HG03342 (cell line): ENCODE measurements around the gene CREB3L2.
"Not testable (repeated sequence)": the region's sequence is repeated elsewhere in the genome, so short reads cannot be mapped to it uniquely, and the experiment has no call there.

ENCODE experiments used
- ATAC-seq: cut with Tn5 transposase; IDR thresholded peaks from one replicate; pipeline ENCODE4 v1.9.1; 2021; ENCODE audit warnings: mild to moderate bottlenecking, moderate library complexity; ENCODE audit not compliant: unreplicated experiment

Gene CREB3L2

DNA sequence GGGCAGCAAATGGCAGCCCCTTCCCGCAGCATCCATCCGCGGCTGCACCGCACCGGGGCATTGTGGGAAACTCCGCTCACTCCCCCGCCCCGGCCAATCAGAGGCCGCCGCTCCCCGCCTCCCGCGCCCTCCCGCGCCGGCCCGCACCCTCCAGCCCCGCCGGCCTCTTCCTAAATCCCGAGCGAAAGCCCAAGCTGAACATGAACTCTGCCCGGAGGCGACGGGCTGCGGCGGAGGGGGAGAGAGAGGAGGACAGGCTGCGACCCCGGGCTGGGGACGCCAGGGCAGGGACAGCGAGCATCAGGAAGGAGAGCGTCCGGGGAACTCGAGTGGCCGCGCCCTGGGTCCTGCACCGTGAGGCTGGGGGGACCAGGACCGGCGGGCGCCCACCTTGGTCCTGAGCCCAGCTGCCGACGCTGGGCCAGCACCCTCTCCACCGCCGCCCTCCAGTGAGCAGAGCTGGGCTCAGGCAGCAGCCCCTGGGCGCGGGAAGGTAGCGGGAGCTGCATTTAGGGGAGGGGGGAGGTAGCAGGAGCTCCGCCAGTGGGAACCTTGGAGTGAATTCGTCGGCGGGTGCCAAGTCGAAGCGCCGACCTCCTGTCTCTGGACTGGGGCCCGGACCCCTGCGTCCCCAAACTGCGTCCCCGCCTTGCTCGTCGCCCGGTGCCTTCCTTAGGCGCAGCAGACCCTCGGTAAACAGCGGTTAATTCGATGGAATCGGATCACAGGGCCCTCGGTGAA, 154.9 kb downstream of the CREB3L2 start, which contains the start of gene DGKI:
TSS of gene DGKI (minus strand) at position 148 of the 741 bp plus-strand sequence.
- ATAC-seq: no peak

DNA sequence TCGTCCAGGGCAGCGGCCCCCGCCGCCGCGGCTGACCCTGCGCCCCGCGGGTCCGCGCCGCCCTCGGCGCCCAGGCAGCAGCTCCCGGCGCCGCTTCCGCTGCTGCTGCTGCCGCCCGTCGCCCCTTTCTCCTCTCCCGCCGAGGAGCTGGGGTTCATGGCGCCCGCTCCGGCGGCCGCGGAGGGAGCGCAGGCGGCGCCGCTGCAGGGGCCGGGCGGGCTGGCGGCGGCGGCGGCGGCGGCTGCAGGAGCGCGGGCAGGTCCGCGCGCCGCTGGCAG, 155.4 kb downstream of the CREB3L2 start:
- no peak for ATAC-seq

DNA sequence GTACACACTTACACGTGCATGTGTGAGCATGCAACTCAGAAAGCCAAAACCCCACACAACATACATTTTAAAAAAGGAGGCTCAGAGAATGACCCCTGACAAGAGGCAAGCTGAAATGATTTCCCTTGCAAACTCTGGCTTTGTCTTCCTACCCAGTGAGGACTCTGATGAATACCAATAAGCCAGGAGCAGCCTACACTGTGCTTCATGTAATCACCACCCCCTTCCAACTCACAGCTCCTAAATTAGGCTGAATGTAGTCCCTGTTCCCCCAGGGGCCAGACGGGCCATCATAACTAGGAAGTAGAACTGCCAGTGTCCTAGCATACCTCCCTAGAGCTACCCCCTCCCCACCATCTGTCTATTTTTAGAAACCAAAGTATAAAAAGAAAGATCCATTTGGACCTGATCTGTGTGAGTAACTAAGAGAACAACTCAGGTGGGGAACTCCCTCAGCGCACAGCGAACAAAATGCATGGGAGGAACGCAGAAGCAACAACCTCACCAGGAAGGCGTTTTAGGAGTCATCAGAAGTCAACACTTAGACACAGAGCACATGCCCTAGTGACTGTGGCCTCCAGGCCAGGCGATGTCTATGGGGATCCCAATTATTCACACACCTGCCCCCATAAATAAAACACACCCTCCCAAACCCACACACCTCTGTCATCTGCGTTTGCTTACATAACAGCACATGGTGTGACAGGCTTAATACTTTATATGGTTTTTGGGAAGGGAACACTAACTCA, 157.0 kb downstream of the CREB3L2 start:
- ATAC-seq: no peak

DNA sequence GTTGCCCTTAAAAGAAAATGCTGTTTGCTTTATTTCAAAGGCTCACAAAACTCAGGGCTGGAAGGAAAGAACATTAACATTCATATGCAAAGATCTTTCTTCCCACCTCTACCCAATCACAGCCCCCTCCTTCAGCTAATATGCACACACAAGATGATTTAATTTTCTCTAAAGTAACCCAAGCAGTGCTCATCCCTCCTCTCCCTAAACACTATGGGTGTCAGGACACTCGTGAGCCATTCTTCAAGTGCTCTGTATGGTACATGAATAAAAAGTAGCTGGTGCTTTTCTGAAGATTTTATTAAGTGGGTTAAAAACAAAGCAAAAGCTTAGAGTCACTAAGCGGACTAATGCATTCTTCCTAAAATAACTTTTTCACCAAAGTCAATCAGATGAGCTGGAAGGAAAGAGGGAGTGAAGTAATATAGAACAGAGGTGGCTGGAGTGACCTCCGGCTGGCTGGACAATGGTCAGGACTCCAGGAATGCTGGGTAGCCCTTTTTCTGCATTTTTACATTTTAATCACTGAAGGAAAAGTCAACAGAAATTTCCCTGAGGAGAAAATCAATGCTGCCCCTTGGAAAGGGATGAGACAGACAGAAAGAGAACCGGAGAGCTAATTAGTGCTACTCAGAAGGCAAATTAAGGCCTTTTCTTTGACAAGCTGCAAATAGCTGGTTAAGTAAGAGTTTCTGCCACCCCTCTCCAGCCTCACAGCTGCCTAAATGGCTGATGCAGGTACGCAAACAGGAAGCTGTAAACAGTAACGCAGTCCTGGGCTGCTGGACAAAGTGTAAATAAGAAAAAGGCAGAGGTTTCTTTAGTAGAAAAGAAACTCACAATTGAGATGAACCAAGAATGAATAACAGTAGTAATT, 161.7 kb downstream of the CREB3L2 start:
- no peak for ATAC-seq

DNA sequence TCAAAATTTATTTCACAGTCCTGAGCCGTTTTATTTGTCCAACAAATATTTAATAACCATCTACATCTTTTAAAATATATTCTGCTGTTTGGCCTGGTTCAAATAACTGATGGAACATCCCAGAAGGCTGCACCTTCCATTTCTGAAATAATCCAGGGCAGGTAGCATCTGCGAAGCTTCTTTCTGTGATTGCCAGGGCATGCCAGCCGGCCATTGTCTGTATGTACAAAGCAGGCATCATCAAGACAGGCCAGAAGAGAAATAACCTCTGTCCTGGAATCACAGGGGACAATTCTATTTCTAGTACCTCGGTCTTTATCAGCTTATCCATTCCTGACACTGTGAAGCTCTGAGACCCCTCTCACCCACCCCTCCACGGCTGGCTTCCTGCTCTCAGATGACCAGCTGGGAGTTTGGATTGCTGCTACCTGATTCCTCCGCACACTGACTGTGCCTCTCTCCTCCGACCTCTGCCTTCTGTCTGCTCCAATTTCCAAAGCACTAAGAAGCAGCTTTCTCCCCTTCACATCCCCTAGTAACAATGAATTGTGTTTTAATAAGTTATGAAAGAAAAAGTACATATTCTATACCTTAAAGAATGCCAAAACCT, 163.1 kb downstream of the CREB3L2 start:
- no peak for ATAC-seq

DNA sequence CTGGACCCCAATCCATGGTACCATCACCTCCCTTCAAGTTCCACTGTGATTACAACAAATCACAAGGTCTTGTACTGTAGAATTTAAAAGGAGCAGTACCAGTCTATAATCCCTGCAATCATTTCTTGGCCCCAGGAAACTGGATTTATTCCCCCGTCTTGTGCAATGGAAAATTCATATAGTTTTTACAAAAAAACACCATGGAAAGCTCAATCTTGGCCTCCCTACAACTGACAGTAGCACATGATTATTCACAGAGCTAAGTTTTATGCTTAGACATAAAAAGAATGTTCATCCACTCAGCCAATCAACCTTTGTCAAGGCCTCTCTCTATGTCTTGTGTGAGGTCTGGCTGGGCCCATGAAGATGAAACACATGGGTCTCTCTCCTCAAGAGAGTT, 165.3 kb downstream of the CREB3L2 start:
- ATAC-seq: no peak

DNA sequence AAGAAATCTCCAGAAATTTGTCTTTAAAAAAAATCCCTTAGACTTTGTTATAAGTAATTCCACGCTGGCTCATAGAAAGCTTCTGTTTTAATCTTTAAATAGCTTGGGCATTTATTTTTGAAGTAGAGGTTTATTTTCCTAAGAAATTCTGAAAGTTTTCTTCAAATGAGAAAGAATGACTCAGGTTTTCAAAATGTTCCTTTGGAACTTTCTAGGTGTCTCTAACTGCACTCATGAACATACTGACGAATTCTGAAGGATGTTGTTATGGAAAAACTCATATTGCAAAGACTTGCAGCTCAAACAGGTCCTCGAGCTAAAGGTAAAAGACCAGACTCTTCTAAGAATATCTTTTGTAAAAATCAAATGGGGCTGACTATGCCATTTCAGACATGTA, 165.8 kb downstream of the CREB3L2 start:
- no peak for ATAC-seq

DNA sequence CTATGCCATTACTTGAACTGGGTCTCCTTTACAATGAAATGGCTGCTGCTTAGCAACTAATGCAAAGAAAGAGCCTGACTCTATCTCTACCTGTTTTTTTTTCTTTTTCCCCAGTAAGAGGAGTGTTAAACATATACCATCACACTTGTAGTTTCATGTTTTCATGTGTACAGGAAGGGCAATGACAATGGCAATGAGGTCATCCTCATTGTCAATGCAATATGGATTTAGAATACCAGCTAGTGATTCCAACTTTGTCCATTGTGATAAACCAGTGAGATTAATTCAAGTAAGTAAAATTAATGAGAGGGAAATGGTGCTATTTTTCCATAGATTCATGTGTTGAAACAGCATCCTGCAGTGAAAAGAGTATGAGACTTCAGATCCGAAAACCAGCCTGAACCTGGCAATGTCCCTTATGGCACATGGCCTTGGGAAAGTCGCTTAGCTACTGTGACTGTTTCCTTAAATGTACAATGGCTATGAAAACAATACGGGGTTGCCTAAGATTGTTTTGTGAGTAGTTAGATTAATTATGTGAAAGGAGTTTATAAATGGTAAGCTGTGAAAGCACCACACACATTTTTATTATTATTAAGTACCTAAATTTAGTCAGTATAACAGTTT, 166.3 kb downstream of the CREB3L2 start:
- ATAC-seq: no peak

DNA sequence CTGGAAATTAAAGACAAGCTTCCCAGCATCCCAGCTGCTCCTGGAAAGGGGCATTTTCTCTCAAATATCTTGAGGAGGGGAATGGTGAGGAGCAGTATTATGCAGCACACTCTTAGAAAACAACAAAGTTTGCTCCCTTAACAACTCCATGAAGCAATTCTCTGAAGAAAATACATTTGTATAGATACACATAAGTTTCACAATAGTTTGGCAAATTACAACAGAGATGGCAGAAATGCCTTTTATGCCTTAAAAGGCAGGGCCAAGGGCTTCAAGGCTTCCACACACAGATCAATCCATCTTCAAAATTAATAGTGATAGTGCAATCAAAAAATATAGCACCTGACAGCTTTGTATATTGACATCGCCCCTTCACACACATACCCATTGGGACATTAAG, 167.3 kb downstream of the CREB3L2 start:
- ATAC-seq: no peak

DNA sequence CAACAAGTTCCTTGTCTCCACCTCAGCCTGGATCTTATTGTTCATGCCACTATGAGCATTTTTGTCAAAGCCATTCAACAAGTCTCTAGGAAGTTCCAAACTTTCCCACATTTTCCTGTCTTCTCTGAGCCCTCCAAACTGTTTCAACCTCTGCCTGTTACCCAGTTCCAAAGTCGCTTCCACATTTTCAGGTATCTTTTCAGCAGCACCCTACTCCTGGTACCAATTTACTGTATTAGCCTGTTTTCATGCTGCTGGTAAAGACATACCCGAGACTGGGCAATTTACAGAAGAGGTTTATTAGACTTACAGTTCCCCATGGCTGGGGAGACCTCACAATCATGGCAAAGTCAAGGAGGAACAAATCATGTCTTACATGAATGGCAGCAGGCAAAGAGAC, 168.9 kb downstream of the CREB3L2 start:
- ATAC-seq: not testable (repeated sequence)

DNA sequence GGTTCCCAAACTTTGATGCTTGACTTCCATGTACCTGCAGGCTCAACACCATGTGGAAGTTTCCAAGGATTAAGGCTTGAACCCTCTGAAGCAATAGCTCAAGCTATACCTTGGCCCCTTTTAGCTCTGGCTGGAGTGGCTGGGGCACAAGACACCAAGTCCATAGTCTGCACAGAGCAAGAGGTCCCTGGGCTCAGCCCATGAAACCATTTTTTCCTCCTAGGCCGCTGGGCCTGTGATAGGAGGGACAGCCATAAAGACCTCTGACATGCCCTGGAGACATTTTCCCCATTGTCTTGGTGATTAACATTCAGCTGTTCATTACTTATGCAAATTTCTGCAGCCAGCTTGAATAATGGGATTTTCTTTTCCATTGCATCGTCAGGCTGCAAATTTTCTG, 169.5 kb downstream of the CREB3L2 start:
- no peak for ATAC-seq

DNA sequence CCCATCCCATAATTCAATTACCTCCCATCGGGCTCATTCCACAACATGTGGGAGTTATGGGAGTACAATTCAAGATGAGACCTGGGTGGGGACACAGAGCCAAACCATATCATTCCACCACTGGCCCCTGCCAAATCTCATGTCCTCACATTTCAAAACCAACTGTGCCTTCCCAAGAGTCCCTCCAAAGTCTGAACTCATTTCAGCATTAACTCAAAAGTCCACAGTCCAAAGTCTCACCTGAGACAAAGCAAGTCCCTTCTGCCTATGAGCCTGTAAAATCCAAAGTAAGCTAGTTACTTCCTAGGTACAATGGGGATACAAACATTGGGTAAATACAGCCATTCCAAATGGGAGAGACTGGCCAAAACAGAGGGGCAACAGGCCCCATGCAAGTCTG, 170.3 kb downstream of the CREB3L2 start:
- not testable (repeated sequence) for ATAC-seq

DNA sequence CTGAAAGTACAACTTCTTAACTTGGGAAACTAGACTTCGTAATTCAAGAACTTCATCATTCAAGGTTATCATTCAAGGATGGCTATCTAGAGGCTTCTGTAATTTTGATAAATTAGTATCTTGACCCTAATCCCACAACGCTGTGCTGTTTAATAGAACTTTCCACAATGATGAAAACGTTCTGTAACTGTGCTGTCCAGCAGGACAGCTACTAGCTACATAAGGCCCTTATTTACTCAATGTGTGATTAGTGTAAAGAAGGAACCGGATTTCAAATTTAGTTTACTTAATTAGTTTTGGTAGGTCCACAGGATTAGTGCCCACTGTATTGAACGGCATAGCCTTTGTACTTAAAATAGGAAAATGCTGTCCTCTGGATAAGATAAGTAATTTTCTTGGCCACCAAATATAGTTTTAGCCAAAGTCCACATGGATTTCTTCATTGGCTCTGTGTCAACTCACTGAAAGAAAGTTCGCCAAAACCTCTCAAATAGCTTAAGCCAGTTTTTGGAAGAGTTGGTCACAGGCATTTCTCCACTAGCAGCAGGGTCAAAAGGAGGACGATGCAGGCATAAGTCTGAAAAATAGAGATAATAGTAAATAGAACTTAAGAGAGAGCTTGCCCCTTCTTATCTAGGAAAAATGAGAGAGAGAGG, 172.4 kb downstream of the CREB3L2 start:
- no peak for ATAC-seq

DNA sequence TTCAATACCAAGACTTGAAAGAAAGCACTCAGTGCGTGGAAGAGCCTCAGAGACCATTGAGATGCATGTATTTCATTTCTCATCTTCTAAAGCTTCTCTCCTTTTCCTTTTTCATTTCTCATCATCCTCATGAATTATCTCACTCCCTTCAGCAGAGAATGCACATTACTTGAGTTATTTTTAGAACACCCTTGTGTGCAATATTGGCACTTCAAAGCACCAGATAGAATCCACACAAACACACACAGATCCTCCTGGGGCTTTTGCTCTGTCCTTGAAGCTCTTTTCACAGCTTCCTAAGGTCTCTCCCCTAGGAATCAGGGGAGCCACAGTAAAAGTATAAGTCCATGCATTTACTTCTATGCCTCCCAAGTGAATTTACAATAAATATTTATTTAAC, 173.4 kb downstream of the CREB3L2 start:
- ATAC-seq: no peak

DNA sequence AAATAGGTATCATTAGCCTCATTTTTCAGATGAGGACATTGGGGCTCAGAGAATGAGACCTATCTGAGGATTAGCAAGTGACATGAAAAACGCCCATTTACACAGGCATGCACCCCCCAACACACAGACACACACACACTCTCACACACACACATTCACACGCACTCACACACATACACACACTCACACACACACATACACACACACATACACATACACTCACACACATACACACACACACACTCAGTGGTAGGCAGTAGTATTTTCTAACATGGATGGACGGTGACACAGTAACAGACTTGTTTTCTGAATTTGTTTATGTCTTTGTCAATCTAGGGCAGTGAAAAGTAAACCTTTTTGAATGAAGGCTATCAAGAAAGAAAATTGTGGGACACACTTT, 176.4 kb downstream of the CREB3L2 start:
- no peak for ATAC-seq
